HUES6 (cell line): ENCODE data around the gene HS6ST1.

ENCODE experiments used
- H3K27ac ChIP-seq: 2 replicates; pipeline ENCODE4 v1.7.0; 2013; ENCODE audit warnings: low read depth, mild to moderate bottlenecking, low read length, inconsistent platforms
- H3K27me3 ChIP-seq: 2 replicates; pipeline ENCODE4 v1.6.1; 2013; ENCODE audit warnings: low read length; ENCODE audit not compliant: control insufficient read depth, insufficient read depth
- H3K36me3 ChIP-seq: 2 replicates; pipeline ENCODE4 v1.6.1; 2013; ENCODE audit warnings: low read length; ENCODE audit not compliant: control insufficient read depth, insufficient read depth
- H3K4me1 ChIP-seq: 2 replicates; pipeline ENCODE4 v1.6.1; 2013; ENCODE audit warnings: low read length; ENCODE audit not compliant: control insufficient read depth, insufficient read depth
- H3K4me3 ChIP-seq: 2 replicates; pipeline ENCODE4 v1.5.1; 2013; ENCODE audit warnings: low read depth, low read length
- H3K9ac ChIP-seq: one replicate; pipeline ENCODE4 v1.6.1; 2013; ENCODE audit warnings: mild to moderate bottlenecking, low read length
- H3K9me3 ChIP-seq: 2 replicates; pipeline ENCODE4 v1.6.1; 2013; ENCODE audit warnings: low read depth, low read length; ENCODE audit not compliant: control insufficient read depth, insufficient read depth

The HS6ST1 gene

DNA sequence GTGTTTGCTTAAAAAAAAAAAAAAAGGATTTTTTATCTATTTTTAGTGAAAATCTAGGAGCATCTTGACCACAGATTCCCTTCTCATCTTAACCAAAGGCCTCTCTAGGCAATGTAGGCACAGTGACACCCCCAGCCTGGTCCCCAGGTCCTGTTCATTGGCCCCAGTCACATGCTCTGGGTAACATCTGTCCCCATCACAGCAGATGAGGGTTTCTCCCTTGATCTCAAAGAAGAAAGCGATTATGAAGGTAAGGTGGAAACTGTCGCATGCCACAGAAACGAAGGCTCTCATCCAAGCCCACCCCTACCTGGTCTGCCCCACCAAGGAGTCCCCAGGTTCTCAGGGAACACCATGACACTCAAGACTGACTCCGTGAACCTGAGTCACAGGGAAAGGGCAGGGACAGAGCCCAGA, 4.7 kb downstream of the HS6ST1 start:
- H3K9ac ChIP-seq = no peak overlapping the region
- H3K27ac ChIP-seq = no peak overlapping the region
- H3K4me1 ChIP-seq = peaks cover 31% of the 10 kb centered on the region
- H3K4me3 ChIP-seq = no peak overlapping the region
- no peaks in the 10 kb centered on the region for H3K9me3 ChIP-seq
- H3K36me3 ChIP-seq = peaks cover 23% of the 10 kb centered on the region
- H3K27me3 ChIP-seq = peaks cover 10% of the 10 kb centered on the region

DNA sequence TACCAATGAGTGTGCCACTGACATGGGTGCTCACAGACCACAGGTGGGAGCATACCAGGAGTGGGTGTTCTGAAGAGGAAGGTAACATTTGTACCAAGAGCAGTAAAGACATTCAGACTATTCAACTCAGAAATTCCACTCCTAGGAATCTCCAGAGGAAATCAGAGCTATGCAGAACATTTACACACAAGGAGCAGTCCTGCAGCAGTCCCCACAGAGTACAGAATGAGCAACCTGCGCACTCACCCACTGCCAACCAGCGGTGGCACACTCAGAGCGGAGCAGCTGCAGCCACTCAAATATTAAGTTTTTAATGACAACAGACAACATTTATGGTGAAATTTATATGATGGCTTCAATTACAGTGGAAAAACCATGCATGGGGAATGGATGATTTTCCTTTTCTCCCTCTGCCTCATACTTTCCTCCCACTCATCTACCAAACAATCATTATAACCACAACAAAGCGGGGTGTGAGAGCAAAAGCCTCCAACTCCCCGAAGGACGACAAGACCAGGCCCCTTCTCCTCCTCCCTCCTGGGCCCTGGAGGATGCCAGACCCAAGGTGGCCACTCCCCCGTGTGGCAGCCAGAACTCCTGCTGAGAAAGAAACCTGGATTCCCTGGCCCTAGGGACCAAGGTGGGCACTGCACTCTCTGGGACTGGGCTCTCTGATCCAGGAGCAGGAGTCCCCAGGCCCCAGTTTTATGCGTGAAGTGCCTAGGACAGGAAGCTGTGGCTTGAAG, 5.4 kb downstream of the HS6ST1 start:
- Histone ChIP-seq H3K4me3 (no peak overlapping the region), H3K27me3 (peaks cover 9% of the 10 kb centered on the region), H3K9ac (no peak overlapping the region), H3K27ac (no peak overlapping the region), H3K4me1 (peaks cover 31% of the 10 kb centered on the region), H3K36me3 (peaks cover 23% of the 10 kb centered on the region), H3K9me3 (no peaks in the 10 kb centered on the region)

DNA sequence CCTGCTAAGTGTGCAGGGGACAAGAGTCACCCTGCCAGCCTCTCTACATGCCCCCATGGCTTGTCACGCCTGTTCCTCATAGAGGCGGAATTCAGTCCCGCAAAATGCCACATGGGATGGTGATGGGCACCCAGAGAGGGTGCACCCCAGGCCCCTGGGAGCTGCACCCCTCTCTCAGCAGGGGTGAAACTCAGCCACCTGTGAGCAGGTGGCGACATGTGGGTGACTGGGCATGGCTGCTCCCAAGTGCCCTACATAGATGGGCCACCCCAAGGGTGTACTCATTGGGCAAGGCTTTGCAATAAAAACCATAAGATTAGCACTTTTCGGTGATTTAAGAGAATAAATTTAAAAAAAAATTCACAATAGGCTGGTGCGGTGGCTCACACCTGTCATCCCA, 6.3 kb downstream of the HS6ST1 start:
- Histone ChIP-seq H3K36me3 (peaks cover 25% of the 10 kb centered on the region), H3K9me3 (no peaks in the 10 kb centered on the region), H3K27me3 (peaks cover 3% of the 10 kb centered on the region; the same call in 1 of the 2 replicates), H3K9ac (no peak overlapping the region), H3K4me3 (no peak overlapping the region), H3K27ac (no peak overlapping the region), H3K4me1 (peaks cover 31% of the 10 kb centered on the region)

DNA sequence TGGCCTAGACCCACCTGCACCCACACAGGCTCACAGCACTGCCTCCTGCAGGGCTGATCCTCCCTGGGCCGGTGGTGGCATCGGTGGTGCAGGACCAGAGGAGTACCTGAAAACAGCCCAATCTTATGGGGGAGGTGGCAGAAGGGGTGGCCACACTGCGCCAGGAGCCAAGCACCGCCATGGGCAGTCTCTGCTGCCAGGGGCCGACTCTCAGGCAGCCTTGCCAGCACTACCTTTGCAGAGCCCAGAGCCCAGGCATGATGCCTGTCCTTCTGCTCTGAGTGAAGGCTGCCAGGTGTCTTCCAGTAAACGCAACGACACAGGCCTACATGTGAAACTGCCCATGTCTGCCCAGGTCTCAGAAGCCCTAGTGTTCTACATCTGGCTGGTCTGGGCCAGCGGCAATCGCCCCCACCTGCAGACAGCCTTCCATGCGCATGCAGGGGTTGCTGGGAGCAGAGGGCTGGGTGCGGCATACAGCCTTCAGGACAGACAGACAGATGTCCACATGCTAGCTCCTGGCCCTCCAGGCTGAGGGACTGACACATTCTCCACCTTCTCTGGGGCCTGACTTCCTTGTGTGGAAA, 6.8 kb downstream of the HS6ST1 start:
- peaks cover 25% of the 10 kb centered on the region for H3K36me3 ChIP-seq
- no peak overlapping the region for H3K4me3 ChIP-seq
- H3K9me3 ChIP-seq = no peaks in the 10 kb centered on the region
- H3K27me3 ChIP-seq = no peaks in the 10 kb centered on the region
- peaks cover 34% of the 10 kb centered on the region for H3K4me1 ChIP-seq
- no peak overlapping the region for H3K27ac ChIP-seq
- H3K9ac ChIP-seq = no peak overlapping the region

DNA sequence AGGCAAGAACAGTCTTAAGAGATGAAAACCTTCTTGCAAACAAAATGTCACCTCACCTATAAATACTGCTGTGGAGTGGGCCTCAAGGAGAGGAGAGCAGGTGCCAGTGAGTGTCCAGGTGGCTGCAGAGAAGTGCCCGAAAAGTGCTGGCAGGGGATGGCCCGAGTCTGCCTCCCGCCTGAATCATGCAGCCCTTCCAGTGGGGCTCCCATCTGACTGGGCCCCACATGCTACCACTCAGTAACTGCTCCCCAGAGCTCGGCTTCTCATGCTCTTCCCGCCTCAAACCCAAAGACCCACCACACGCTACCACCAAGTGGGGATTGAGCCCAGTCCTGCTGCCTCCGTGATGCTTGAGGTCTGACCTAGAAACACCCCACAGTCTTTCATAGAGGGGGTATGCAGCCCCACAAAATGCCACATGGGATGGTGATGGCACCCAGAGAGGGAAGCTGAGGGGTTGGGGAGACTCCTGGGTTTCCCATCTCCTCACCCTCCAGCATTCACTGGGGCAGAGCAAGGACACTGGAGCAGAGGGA, 7.4 kb downstream of the HS6ST1 start:
- no peak overlapping the region for H3K27ac ChIP-seq
- no peaks in the 10 kb centered on the region for H3K27me3 ChIP-seq
- no peak overlapping the region for H3K9ac ChIP-seq
- peaks cover 34% of the 10 kb centered on the region for H3K4me1 ChIP-seq
- no peak overlapping the region for H3K4me3 ChIP-seq
- no peaks in the 10 kb centered on the region for H3K9me3 ChIP-seq
- peaks cover 25% of the 10 kb centered on the region for H3K36me3 ChIP-seq

DNA sequence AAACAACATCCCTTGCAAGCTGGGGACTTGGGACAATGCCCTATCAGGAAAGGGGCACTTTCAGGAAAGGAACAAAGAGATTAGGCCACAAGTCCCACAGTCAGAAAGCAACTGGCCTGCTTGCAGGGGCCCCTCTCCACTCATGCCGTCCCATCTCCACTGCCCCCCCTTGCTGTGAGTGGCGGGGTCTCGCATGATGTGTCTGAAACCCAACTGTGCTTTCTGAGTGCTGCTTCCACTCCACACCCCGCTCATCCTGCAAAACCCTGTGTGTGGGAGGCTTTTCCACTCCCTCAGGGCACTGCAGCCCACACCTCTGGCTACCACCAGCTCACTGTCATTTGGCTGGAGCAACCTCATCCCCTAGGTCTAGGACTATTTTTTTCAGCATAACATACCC, 7.9 kb downstream of the HS6ST1 start:
- Histone ChIP-seq H3K4me1 (peaks cover 34% of the 10 kb centered on the region), H3K27ac (no peak overlapping the region), H3K36me3 (peaks cover 25% of the 10 kb centered on the region), H3K9ac (no peak overlapping the region), H3K4me3 (no peak overlapping the region), H3K27me3 (no peaks in the 10 kb centered on the region), H3K9me3 (no peaks in the 10 kb centered on the region)

DNA sequence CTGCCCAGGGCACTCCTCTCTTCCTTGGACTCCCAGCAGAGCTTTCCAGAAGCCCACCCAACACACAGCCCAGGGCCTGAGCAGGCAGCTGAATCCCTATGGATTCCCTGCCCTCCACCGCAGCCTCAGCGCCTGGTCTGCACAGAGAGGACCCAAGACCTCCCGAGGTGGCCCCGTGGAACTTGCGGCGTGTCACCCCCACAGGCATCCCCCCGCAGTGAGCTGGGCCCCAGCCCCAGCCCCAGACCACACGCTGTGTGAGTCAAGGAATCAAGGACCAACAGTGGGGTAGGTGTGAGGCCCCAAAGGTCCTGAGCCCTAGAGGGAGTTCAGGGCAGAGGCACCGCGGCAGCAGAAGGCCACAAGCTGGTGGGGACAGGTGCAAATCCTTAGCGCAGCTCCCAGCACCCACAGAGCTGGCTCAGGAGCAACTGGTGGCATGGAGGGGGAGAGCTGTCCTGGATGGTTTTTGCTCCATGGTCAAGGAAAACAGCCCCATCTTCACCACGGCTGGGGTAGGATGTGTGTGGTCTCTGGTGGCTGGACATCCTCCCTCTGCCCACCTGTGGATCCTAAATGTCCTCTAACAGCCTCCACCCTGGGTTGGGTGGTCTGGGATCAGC, 8.5 kb downstream of the HS6ST1 start:
- Histone ChIP-seq H3K4me3 (no peak overlapping the region), H3K9ac (no peak overlapping the region), H3K4me1 (peaks cover 34% of the 10 kb centered on the region), H3K27ac (no peak overlapping the region), H3K9me3 (no peaks in the 10 kb centered on the region), H3K27me3 (no peaks in the 10 kb centered on the region), H3K36me3 (peaks cover 21% of the 10 kb centered on the region; the same call in 1 of the 2 replicates)

DNA sequence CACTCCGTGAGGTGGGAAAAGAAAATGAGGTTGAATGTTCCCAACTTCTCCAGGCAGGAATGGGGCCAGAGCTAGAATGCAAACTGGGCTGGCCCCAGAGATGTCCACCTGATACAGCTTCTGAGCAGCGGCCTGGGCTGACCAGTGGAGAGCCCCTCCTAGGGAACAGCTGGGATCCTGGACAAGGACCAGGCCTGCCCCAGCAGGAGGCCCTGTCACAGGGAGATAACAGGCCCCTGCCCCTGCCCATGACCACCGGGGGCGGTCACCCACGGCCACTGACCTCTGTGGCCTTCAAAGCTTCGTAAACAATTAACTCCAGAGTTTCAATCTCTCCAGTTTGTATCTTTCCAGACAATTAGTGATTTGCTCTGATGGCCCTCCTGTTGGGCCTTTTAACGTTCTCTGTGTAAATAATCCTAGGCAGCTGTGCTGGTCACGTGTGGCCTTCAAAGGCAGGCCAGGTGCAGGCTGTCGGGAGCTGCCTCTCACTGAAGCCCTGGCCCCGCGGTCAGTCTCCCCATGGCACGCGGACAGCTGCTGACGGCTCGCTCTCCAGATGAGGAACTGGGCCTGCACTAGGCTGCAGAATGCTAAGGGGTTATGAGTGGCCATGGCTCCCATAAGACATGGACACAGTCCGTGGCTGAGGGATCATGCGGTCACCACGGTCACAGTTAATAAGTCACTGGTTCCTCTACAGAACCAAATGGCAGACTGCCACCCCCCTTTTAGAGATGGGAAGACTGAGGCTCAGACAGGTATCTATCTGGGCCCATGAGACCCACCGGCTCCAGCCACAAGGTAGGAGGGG, 9.2 kb downstream of the HS6ST1 start:
- Histone ChIP-seq H3K9ac (no peak overlapping the region), H3K27ac (no peak overlapping the region), H3K27me3 (no peaks in the 10 kb centered on the region), H3K4me1 (peaks cover 36% of the 10 kb centered on the region), H3K9me3 (no peaks in the 10 kb centered on the region), H3K36me3 (peaks cover 20% of the 10 kb centered on the region; the same call in 1 of the 2 replicates), H3K4me3 (no peak overlapping the region)

DNA sequence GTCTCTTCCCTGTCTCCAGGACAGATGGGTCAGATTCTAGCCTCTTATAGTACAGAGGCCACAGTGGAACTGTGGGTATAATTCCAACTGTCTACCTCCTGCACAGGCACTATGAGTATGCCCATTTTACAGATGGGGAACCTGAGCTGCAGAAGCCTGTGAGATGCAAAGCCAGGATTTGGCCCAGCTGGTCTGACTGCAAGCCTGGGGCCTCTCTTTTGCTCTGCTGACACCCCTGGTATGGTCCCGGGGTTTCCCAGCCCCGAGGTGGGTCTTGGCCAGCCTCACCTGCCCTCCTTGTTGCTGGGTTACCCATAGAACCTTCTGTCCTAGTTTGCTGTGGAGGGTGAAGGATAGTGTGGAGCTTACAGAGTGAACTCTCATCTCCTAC, 9.8 kb downstream of the HS6ST1 start:
- H3K36me3 ChIP-seq = peaks cover 14% of the 10 kb centered on the region; the same call in 1 of the 2 replicates
- no peaks in the 10 kb centered on the region for H3K9me3 ChIP-seq
- H3K27me3 ChIP-seq = no peaks in the 10 kb centered on the region
- H3K4me1 ChIP-seq = peaks cover 36% of the 10 kb centered on the region
- no peak overlapping the region for H3K27ac ChIP-seq
- H3K4me3 ChIP-seq = no peak overlapping the region
- no peak overlapping the region for H3K9ac ChIP-seq

DNA sequence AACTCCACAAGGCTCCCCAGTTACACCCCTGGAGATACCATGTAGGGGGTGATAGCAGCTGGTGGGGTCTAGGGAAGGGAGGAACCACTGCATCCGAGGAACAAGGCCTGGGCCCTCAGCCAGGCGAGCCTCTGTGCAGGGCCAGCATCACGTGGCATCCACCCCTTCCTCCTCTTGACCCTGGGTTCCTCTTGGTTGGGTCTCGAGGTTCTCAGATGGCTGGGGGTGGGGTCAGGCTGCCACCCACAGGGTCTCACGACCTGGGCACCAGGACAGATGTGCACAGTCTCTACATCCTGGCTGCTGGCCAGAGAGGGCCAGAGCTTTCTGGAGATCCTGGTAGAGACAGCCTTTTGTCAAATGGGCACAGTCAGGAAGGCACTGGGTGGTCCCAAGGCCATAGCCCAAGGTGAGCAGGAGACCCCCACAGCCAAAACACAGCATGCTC, 10.4 kb downstream of the HS6ST1 start:
- H3K27ac ChIP-seq = no peak overlapping the region
- H3K4me3 ChIP-seq = no peak overlapping the region
- no peaks in the 10 kb centered on the region for H3K9me3 ChIP-seq
- H3K36me3 ChIP-seq = peaks cover 14% of the 10 kb centered on the region; the same call in 1 of the 2 replicates
- no peaks in the 10 kb centered on the region for H3K27me3 ChIP-seq
- no peak overlapping the region for H3K9ac ChIP-seq
- H3K4me1 ChIP-seq = peaks cover 36% of the 10 kb centered on the region
